Measurements from ENCODE around the gene NRIP1.
"Not testable (repeated sequence)": the region's sequence is repeated elsewhere in the genome, so short reads cannot be mapped to it uniquely, and the experiment has no call there.

Gene NRIP1

GRCh38 chr21:14972678-14973077 lies 92.1 kb downstream of the NRIP1 start:
- DNase-seq (ENCODE audit: low spot score): no peak

- DNase-seq (ENCODE audit: low spot score): no peak
Observed at GRCh38 chr21:14968821-14969220, 96.0 kb downstream of the NRIP1 start.

GRCh38 chr21:14968029-14968428 lies 96.8 kb downstream of the NRIP1 start:
- no peak for DNase-seq (ENCODE audit: low spot score)

GRCh38 chr21:14964621-14965020 lies 100.2 kb downstream of the NRIP1 start:
- no peak for DNase-seq (ENCODE audit: low spot score)

GRCh38 chr21:14962217-14962616 lies 102.6 kb downstream of the NRIP1 start:
- DNase-seq (ENCODE audit: low spot score): no peak

- no peak for DNase-seq (ENCODE audit: low spot score)
Observed at GRCh38 chr21:14961502-14961901, 103.3 kb downstream of the NRIP1 start.

GRCh38 chr21:14959343-14959742 lies 105.5 kb downstream of the NRIP1 start:
- no peak for DNase-seq (ENCODE audit: low spot score)

GRCh38 chr21:14957836-14958235 lies 107.0 kb downstream of the NRIP1 start:
- DNase-seq (ENCODE audit: low spot score): no peak

- DNase-seq (ENCODE audit: low spot score): no peak
Observed at GRCh38 chr21:14956807-14957206, 108.0 kb downstream of the NRIP1 start.

- DNase-seq (ENCODE audit: low spot score): no peak
Observed at GRCh38 chr21:14955936-14956520, 108.8 kb downstream of the NRIP1 start.

- DNase-seq (ENCODE audit: low spot score): no peak
Observed at GRCh38 chr21:14952916-14953315, 111.9 kb downstream of the NRIP1 start.

- no peak for DNase-seq (ENCODE audit: low spot score)
Observed at GRCh38 chr21:14949603-14950002, 115.2 kb downstream of the NRIP1 start.

GRCh38 chr21:14947613-14948160 lies 117.1 kb downstream of the NRIP1 start:
- DNase-seq (ENCODE audit: low spot score): no peak

GRCh38 chr21:14945176-14945575 lies 119.6 kb downstream of the NRIP1 start:
- no peak for DNase-seq (ENCODE audit: low spot score)

- no peak for DNase-seq (ENCODE audit: low spot score)
Observed at GRCh38 chr21:14943616-14944015, 121.2 kb downstream of the NRIP1 start.

GRCh38 chr21:14942801-14943490 lies 121.9 kb downstream of the NRIP1 start:
- no peak for DNase-seq (ENCODE audit: low spot score)

- DNase-seq (ENCODE audit: low spot score): not testable (repeated sequence)
Observed at GRCh38 chr21:14927324-14927723, 137.5 kb downstream of the NRIP1 start.

- no peak for DNase-seq (ENCODE audit: low spot score)
Observed at GRCh38 chr21:14926186-14926585, 138.6 kb downstream of the NRIP1 start.

GRCh38 chr21:14923468-14923867 lies 141.3 kb downstream of the NRIP1 start:
- DNase-seq (ENCODE audit: low spot score): no peak

- DNase-seq (ENCODE audit: low spot score): no peak
Observed at GRCh38 chr21:14922980-14923379, 141.8 kb downstream of the NRIP1 start.

GRCh38 chr21:14918527-14918926 lies 146.3 kb downstream of the NRIP1 start:
- no peak for DNase-seq (ENCODE audit: low spot score)

GRCh38 chr21:14917762-14918161 lies 147.0 kb downstream of the NRIP1 start:
- DNase-seq (ENCODE audit: low spot score): no peak

- no peak for DNase-seq (ENCODE audit: low spot score)
Observed at GRCh38 chr21:14916676-14917141, 148.1 kb downstream of the NRIP1 start.

GRCh38 chr21:14913638-14914037 lies 151.2 kb downstream of the NRIP1 start:
- no peak for DNase-seq (ENCODE audit: low spot score)

Measured in ecto neural progenitor cell (in vitro differentiated cells).